ENCODE measurements around the gene PAOX.

- TF ChIP-seq CTCF (IDR thresholded peaks at IDR 0.05) (no peak), EZH2 (IDR thresholded peaks at IDR 0.05; ENCODE audit: borderline replicate concordance, insufficient read depth, low read depth, low read length, poor library complexity, severe bottlenecking) (no peak)
Measured at GRCh38 chr10:133403784-133404183, 24.7 kb downstream of the PAOX start.
